A673 (cell line): Measurements from ENCODE around the gene AMBRA1. TPM values are rescaled to one million over a fixed set of nuclear protein-coding genes. Genes with fewer than 3 reads are reported as not detected.

ENCODE experiments used
- BruUV-seq: library from RNA; stranded (reverse); fragments of 400-500 nt; replicated peaks from 2 replicates; lab custom pipeline; 2021; lab: Mats Ljungman, UMichigan
- CTCF ChIA-PET: fragments of 300-600 bp; sonication (Branson Sonifier 250); formaldehyde crosslinking; loops from one replicate; lab custom pipeline; 2022; ENCODE audit warnings: antibody characterized with exemption; lab: Charles Lee
- POLR2A ChIA-PET: fragments of 300-600 bp; sonication (Branson Sonifier 250); formaldehyde crosslinking; loops from one replicate; lab custom pipeline; 2022; ENCODE audit warnings: antibody characterized with exemption; ENCODE audit not compliant: low non-redundant PET; lab: Charles Lee
- DNase-seq: peaks from one replicate; pipeline ENCODE4 v3.0.0-alpha.2; 2015; ENCODE audit warnings: low spot score
- H3K27ac ChIP-seq: fragments of 200-600 bp; sonication (generic); 2 replicates; pipeline ENCODE4 v1.5.1; 2016; ENCODE audit warnings: mixed run types, low read depth, mild to moderate bottlenecking, mixed read lengths, antibody characterized with exemption, low read length; ENCODE audit not compliant: poor library complexity, severe bottlenecking
- H3K27me3 ChIP-seq: fragments of 200-600 bp; sonication (generic); replicated peaks from 2 replicates; pipeline ENCODE4 v1.6.1; 2017; ENCODE audit warnings: mixed run types, low read depth, mild to moderate bottlenecking, mixed read lengths, antibody characterized with exemption, low read length; ENCODE audit not compliant: insufficient read depth, poor library complexity
- H3K36me3 ChIP-seq: fragments of 200-600 bp; sonication (generic); 2 replicates; pipeline ENCODE4 v1.6.1; 2016; ENCODE audit warnings: mixed run types, mild to moderate bottlenecking, mixed read lengths, antibody characterized with exemption, low read length; ENCODE audit not compliant: insufficient read depth, poor library complexity, severe bottlenecking
- H3K4me1 ChIP-seq: fragments of 200-600 bp; sonication (generic); 2 replicates; pipeline ENCODE4 v1.6.1; 2017; ENCODE audit warnings: mixed run types, mild to moderate bottlenecking, mixed read lengths, antibody characterized with exemption, low read length; ENCODE audit not compliant: insufficient read depth, poor library complexity, severe bottlenecking
- H3K4me3 ChIP-seq: fragments of 200-600 bp; sonication (generic); 2 replicates; pipeline ENCODE4 v1.5.1; 2016; ENCODE audit warnings: low read depth, mixed run types, mild to moderate bottlenecking, mixed read lengths, low read length; ENCODE audit not compliant: poor library complexity, severe bottlenecking
- H3K9me3 ChIP-seq: fragments of 200-600 bp; sonication (generic); 2 replicates; pipeline ENCODE4 v1.6.1; 2016; ENCODE audit warnings: mixed run types, low read depth, mild to moderate bottlenecking, mixed read lengths, antibody characterized with exemption, low read length; ENCODE audit not compliant: poor library complexity, severe bottlenecking
- EZH2 ChIP-seq: fragments of 200-600 bp; sonication (generic); IDR thresholded peaks from 2 replicates; pipeline ENCODE4 v1.6.1; 2017; ENCODE audit warnings: borderline replicate concordance, low read depth, mild to moderate bottlenecking, mixed read lengths, antibody characterized with exemption, low read length; ENCODE audit not compliant: poor library complexity, severe bottlenecking
- intact Hi-C: fragments of 100-400 bp; cut with micrococcal nuclease; formaldehyde crosslinking; loops from one replicate; pipeline ENCODE4 v1.10.0; 2022; ENCODE audit not compliant: unreplicated experiment
- total RNA-seq: library from RNA; stranded (reverse); gene quantifications from 2 replicates; pipeline ENCODE4 v1.2.3, GENCODE V29; 2021
- TF ChIP-seq, protein P1 (sequence below): fragments of 300-800, 200-600 bp; sonication (generic); conservative IDR thresholded peaks from 2 replicates; pipeline ENCODE4 v1.5.1; 2017; ENCODE audit warnings: low read depth, mild to moderate bottlenecking, antibody characterized with exemption, low read length, moderate library complexity, mixed read lengths

AMBRA1 gene
- total RNA-seq, 1 experiment from 2014 or later, result 78.1 TPM

DNA sequence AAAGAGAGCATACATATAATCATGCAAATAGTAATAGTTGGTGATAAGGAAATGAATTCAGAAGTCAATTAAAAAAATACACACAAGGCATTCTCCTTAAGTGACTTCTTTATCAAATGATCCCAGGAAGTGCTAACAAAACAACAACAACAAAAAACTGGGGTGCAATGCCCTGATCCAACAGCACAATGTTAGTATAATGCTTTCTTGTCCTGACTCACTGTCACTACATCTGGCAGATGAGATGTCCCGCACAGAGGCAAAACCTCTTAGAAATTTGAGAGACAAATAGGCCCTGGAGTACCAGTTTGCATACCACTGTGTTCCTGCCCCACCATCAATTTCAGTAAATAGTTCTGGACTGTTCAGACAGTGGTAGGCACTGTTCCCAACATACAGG is 11.0 kb upstream of the AMBRA1 start:
- Histone ChIP-seq H3K9me3 (no peaks in the 10 kb centered on the region), H3K27me3 (no peaks in the 10 kb centered on the region), H3K36me3 (no peaks in the 10 kb centered on the region), H3K4me3 (no peak overlapping the region), H3K4me1 (peaks cover 11% of the 10 kb centered on the region), H3K27ac (no peak overlapping the region)
- ChIA-PET POLR2A (interaction anchor here (0.6 kb wide), 1 partner anchor 49 kb away, joined by 3 read pairs; no protein-coding TSS in a partner anchor), CTCF (no interaction called here)
- no TSS peak for BruUV-seq
- no peak for DNase-seq
- intact Hi-C loops, result no loop called here
- TF ChIP-seq EZH2, result no peak
- TF ChIP-seq, protein P1, sequence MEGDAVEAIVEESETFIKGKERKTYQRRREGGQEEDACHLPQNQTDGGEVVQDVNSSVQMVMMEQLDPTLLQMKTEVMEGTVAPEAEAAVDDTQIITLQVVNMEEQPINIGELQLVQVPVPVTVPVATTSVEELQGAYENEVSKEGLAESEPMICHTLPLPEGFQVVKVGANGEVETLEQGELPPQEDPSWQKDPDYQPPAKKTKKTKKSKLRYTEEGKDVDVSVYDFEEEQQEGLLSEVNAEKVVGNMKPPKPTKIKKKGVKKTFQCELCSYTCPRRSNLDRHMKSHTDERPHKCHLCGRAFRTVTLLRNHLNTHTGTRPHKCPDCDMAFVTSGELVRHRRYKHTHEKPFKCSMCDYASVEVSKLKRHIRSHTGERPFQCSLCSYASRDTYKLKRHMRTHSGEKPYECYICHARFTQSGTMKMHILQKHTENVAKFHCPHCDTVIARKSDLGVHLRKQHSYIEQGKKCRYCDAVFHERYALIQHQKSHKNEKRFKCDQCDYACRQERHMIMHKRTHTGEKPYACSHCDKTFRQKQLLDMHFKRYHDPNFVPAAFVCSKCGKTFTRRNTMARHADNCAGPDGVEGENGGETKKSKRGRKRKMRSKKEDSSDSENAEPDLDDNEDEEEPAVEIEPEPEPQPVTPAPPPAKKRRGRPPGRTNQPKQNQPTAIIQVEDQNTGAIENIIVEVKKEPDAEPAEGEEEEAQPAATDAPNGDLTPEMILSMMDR, result no peak

DNA sequence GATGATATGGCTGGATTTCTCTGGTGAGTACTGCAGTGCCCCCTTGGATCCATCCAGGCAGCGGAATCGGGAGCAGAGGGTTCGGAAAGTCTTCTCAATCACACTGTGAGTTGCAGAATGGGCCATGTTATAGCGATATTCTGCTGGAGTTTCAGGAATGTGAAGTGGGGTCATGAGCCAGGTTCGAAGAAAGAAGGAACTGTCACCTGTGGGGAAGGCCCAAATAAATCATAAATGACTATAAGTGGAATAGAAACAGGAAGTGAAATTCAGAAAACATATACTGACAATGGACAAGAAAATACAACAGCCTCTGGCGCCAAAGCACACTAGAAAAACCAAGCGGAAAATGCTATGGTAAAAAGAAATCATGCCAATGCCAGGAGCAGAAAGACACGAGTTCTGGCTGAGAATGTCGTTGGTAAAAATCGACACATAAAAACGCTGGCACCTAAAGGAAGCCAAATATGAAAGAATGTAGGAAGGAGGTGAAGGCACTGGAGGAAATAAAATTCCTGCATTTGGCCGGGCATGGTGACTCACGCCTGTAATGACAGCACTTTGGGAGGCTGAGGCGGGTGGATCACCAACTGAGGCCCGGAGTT is 10.0 kb upstream of the AMBRA1 start:
- POLR2A ChIA-PET, result no interaction called here
- CTCF ChIA-PET, result interaction anchor here (0.7 kb wide), 1 partner anchor 731 kb away, joined by 14 read pairs; no protein-coding TSS in a partner anchor
- intact Hi-C loops, result no loop called here
- no peak overlapping the region for H3K4me3 ChIP-seq
- no peaks in the 10 kb centered on the region for H3K27me3 ChIP-seq
- BruUV-seq, result no TSS peak
- peaks cover 11% of the 10 kb centered on the region for H3K4me1 ChIP-seq
- no peaks in the 10 kb centered on the region for H3K36me3 ChIP-seq
- TF ChIP-seq EZH2, result no peak
- TF ChIP-seq, protein P1, result no peak
- H3K9me3 ChIP-seq, result no peaks in the 10 kb centered on the region
- DNase-seq, result no peak
- H3K27ac ChIP-seq, result no peak overlapping the region

DNA sequence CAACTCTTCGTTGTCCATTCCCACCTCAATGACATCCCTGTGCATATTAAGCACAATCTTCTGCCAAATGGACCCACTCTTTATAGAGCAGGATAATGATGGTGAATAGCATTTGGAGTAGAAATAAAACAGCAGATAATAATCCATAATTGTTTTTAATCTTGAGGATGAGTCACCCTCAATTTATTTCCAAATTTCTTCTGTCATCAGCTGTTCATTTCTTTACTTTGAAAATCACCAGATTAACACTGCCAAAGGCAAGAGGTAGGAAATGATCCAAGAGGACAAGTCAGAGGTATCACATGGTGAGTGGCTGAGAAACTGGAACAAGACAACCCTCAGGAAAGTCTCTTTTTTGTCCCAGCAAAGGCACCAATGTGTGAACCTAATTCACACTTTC is 7.3 kb upstream of the AMBRA1 start:
- H3K27ac ChIP-seq, result no peak overlapping the region
- H3K27me3 ChIP-seq, result no peaks in the 10 kb centered on the region
- no peaks in the 10 kb centered on the region for H3K36me3 ChIP-seq
- H3K4me3 ChIP-seq, result no peak overlapping the region
- no peak for DNase-seq
- no TSS peak for BruUV-seq
- no peaks in the 10 kb centered on the region for H3K4me1 ChIP-seq
- intact Hi-C loops, result no loop called here
- CTCF ChIA-PET, result no interaction called here
- no peaks in the 10 kb centered on the region for H3K9me3 ChIP-seq
- no peak for TF ChIP-seq EZH2
- TF ChIP-seq, protein P1, result no peak
- POLR2A ChIA-PET, result no interaction called here
